H1 (cell line): ENCODE data around the gene EDEM2. TPM values are rescaled to one million over a fixed set of nuclear protein-coding genes. Genes with fewer than 3 reads are reported as not detected.

Source experiments
- CTCF ChIA-PET: fragments of 300-600 bp; sonication (Branson Sonifier 250); formaldehyde crosslinking; loops from one replicate; lab custom pipeline; 2021; ENCODE audit not compliant: partially characterized antibody; lab: Charles Lee
- POLR2A ChIA-PET: fragments of 300-600 bp; sonication (Branson Sonifier 250); formaldehyde crosslinking; loops from one replicate; lab custom pipeline; 2021; ENCODE audit warnings: inconsistent platforms; ENCODE audit not compliant: partially characterized antibody; lab: Charles Lee
- DNase-seq, 2 experiments: peaks; one replicate each; pipeline versions ENCODE4 v3.0.0 to v3.0.0-alpha.2; 2010 to 2022; ENCODE audit warnings: low spot score in 2 of 2, low read depth in 1 of 2, mixed read lengths in 1 of 2
- FAIRE-seq: peaks from 2 replicates; lab custom pipeline; 2011; peaks lifted over from hg19 to GRCh38; lab: Jason Lieb, UNC
- H2AFZ ChIP-seq: 2 replicates; pipeline ENCODE4 v1.8.1; 2012; ENCODE audit warnings: low read length, inconsistent platforms
- H2AK5ac ChIP-seq: 2 replicates; pipeline ENCODE4 v1.6.1; 2013; ENCODE audit warnings: low read depth, low read length
- H2BK120ac ChIP-seq: replicated peaks from 2 replicates; pipeline ENCODE3; 2013; ENCODE audit warnings: low read depth, low read length, inconsistent platforms
- H2BK12ac ChIP-seq: 2 replicates; pipeline ENCODE4 v1.6.1; 2013; ENCODE audit warnings: low read depth, low read length
- H2BK15ac ChIP-seq: 2 replicates; pipeline ENCODE4 v1.6.1; 2013; ENCODE audit warnings: low read length
- H2BK20ac ChIP-seq: 2 replicates; pipeline ENCODE4 v1.6.1; 2013; ENCODE audit warnings: low read length
- H2BK5ac ChIP-seq: 2 replicates; pipeline ENCODE4 v1.6.1; 2013; ENCODE audit warnings: low read depth, low read length
- H3K14ac ChIP-seq: 2 replicates; pipeline ENCODE4 v1.6.1; 2013; ENCODE audit warnings: inconsistent platforms; ENCODE audit not compliant: insufficient read length
- H3K18ac ChIP-seq: 2 replicates; pipeline ENCODE4 v1.6.1; 2013; ENCODE audit warnings: low read length; ENCODE audit errors: extremely low read depth
- H3K23ac ChIP-seq: 2 replicates; pipeline ENCODE4 v1.6.1; 2013; ENCODE audit warnings: inconsistent platforms; ENCODE audit not compliant: insufficient read length
- H3K23me2 ChIP-seq: 2 replicates; pipeline ENCODE4 v1.6.1; 2013; ENCODE audit warnings: low read depth, low read length
- H3K27ac ChIP-seq: 2 replicates; pipeline ENCODE4 v1.6.1; 2011; ENCODE audit warnings: low read depth, low read length, inconsistent platforms
- H3K27me3 ChIP-seq, 4 experiments: replicated peaks in 1 of 4; 1 replicate in 1 of 4; 2 replicates in 3 of 4; pipeline versions ENCODE4 v1.6.1 to v1.8.1; 2011 to 2013; ENCODE audit warnings: low read length in 3 of 4, mild to moderate bottlenecking in 3 of 4, inconsistent platforms in 2 of 4, mixed read lengths in 2 of 4, moderate library complexity in 1 of 4; ENCODE audit not compliant: control insufficient read depth in 3 of 4, insufficient read depth in 3 of 4; ENCODE audit errors: extremely low read depth in 1 of 4
- H3K36me3 ChIP-seq, 4 experiments: 2 replicates each; pipeline versions ENCODE4 v1.6.1 to v1.8.1; 2011 to 2013; ENCODE audit warnings: mild to moderate bottlenecking in 4 of 4, low read length in 3 of 4, moderate library complexity in 2 of 4, control low read depth in 1 of 4, inconsistent platforms in 1 of 4; ENCODE audit not compliant: insufficient read depth in 4 of 4, control insufficient read depth in 2 of 4
- H3K4ac ChIP-seq: replicated peaks from 2 replicates; pipeline ENCODE3; 2013; ENCODE audit warnings: low read length, low read depth, mixed read lengths, inconsistent platforms; ENCODE audit not compliant: insufficient read length
- H3K4me1 ChIP-seq, 4 experiments: replicated peaks in 1 of 4; 1 replicate in 1 of 4; 2 replicates in 3 of 4; pipeline versions ENCODE4 v1.6.1 to v1.8.1; 2011 to 2013; ENCODE audit warnings: low read length in 3 of 4, inconsistent platforms in 2 of 4, mixed read lengths in 1 of 4; ENCODE audit not compliant: insufficient read depth in 4 of 4, control insufficient read depth in 3 of 4
- H3K4me2 ChIP-seq, 2 experiments: 2 replicates each; pipeline versions ENCODE4 v1.6.1 to v1.8.1; 2011 to 2013; ENCODE audit warnings: low read depth in 2 of 2, low read length in 2 of 2, control low read depth in 1 of 2, inconsistent platforms in 1 of 2, mild to moderate bottlenecking in 1 of 2; ENCODE audit not compliant: insufficient read depth in 1 of 2
- H3K4me3 ChIP-seq, 4 experiments: fragments of 200-600, 300-600 bp in 1 of 4; sonication (generic), shearing (Covaris generic), sonication (Bioruptor Twin) in 1 of 4; 2 replicates each; pipeline versions ENCODE4 v1.5.1 to v1.8.1; 2011 to 2016; ENCODE audit warnings: low read length in 4 of 4, low read depth in 3 of 4, control low read depth in 2 of 4, inconsistent platforms in 2 of 4, mild to moderate bottlenecking in 2 of 4, mixed read lengths in 1 of 4, moderate library complexity in 1 of 4; ENCODE audit not compliant: insufficient read depth in 2 of 4; ENCODE audit errors: extremely low read depth in 1 of 4
- H3K56ac ChIP-seq: replicated peaks from 2 replicates; pipeline ENCODE3; 2013; ENCODE audit warnings: low read depth, mild to moderate bottlenecking, mixed read lengths, low read length, inconsistent platforms; ENCODE audit not compliant: insufficient read length
- H3K79me1 ChIP-seq: 2 replicates; pipeline ENCODE4 v1.6.1; 2013; ENCODE audit warnings: low read depth, low read length, control low read depth
- H3K79me2 ChIP-seq, 2 experiments: 2 replicates each; pipeline versions ENCODE4 v1.6.1 to v1.8.1; 2012 to 2013; ENCODE audit warnings: low read length in 2 of 2, mild to moderate bottlenecking in 2 of 2, inconsistent platforms in 1 of 2; ENCODE audit not compliant: insufficient read depth in 2 of 2, control insufficient read depth in 1 of 2
- H3K9ac ChIP-seq, 4 experiments: replicated peaks in 1 of 4; 1 replicate in 1 of 4; 2 replicates in 3 of 4; pipeline versions ENCODE4 v1.6.1 to v1.8.1; 2011 to 2013; ENCODE audit warnings: low read depth in 3 of 4, low read length in 3 of 4, control low read depth in 2 of 4, mild to moderate bottlenecking in 2 of 4, moderate library complexity in 2 of 4, inconsistent platforms in 1 of 4; ENCODE audit errors: extremely low read depth in 1 of 4
- H3K9me3 ChIP-seq, 2 experiments: 2 replicates each; pipeline versions ENCODE4 v1.6.1 to v1.8.1; 2012 to 2013; ENCODE audit warnings: mild to moderate bottlenecking in 2 of 2, moderate library complexity in 2 of 2, control low read depth in 1 of 2, inconsistent platforms in 1 of 2, low read depth in 1 of 2, low read length in 1 of 2, mixed read lengths in 1 of 2; ENCODE audit not compliant: insufficient read depth in 2 of 2
- H4K20me1 ChIP-seq, 2 experiments: replicated peaks in 1 of 2; 2 replicates each; pipeline versions ENCODE3 to v1.8.1; 2011 to 2013; ENCODE audit warnings: inconsistent platforms in 2 of 2, low read length in 2 of 2, mild to moderate bottlenecking in 1 of 2; ENCODE audit not compliant: insufficient read depth in 2 of 2, control insufficient read depth in 1 of 2
- H4K5ac ChIP-seq: 2 replicates; pipeline ENCODE4 v1.6.1; 2013; ENCODE audit warnings: low read length, low read depth, mixed read lengths, inconsistent platforms; ENCODE audit not compliant: insufficient read length
- H4K8ac ChIP-seq: 2 replicates; pipeline ENCODE4 v1.8.0; 2013; ENCODE audit warnings: mild to moderate bottlenecking, moderate library complexity, low read length, inconsistent platforms; ENCODE audit not compliant: insufficient read depth; ENCODE audit errors: extremely low read depth
- H4K91ac ChIP-seq: replicated peaks from 2 replicates; pipeline ENCODE3; 2013; ENCODE audit warnings: low read length, mixed read lengths, inconsistent platforms; ENCODE audit not compliant: insufficient read length
- ASH2L ChIP-seq: fragments of 200-600, 300-600 bp; sonication (generic); IDR thresholded peaks from one replicate; pipeline ENCODE4 v1.7.1; 2017; ENCODE audit warnings: low read length
- JUN ChIP-seq: IDR thresholded peaks from 2 replicates; pipeline ENCODE4 v1.6.1; 2011; ENCODE audit warnings: low read depth, mild to moderate bottlenecking, improper control_type of control experiment, low read length
- POLR2AphosphoS5 ChIP-seq: IDR thresholded peaks from 2 replicates; pipeline ENCODE4 v1.6.1; 2011; ENCODE audit warnings: low read depth, low read length
- POU5F1 ChIP-seq: IDR thresholded peaks from 2 replicates; pipeline ENCODE4 v1.6.1; 2011; ENCODE audit warnings: low read depth, mild to moderate bottlenecking, low read length, moderate library complexity
- RBBP5 ChIP-seq: IDR thresholded peaks from 2 replicates; pipeline ENCODE4 v1.7.1; 2012; ENCODE audit warnings: low read depth, mild to moderate bottlenecking, inconsistent platforms, low read length, moderate library complexity, borderline replicate concordance
- SP2 ChIP-seq: IDR thresholded peaks from 2 replicates; pipeline ENCODE4 v1.6.1; 2012; ENCODE audit warnings: mild to moderate bottlenecking, low read length, inconsistent platforms
- WGBS, 2 experiments: shearing (Covaris generic) in 1 of 2; methylation state at CpG; one replicate each; pipeline versions ENCODE4 v1.1.6 to v1.1.7; 2013 to 2015; ENCODE audit warnings: low lambda C conversion rate in 2 of 2, mixed read lengths in 2 of 2, inconsistent platforms in 1 of 2, low coverage in 1 of 2, missing lambda C conversion rate in 1 of 2; ENCODE audit not compliant: insufficient replicate concordance in 2 of 2, insufficient coverage in 1 of 2, insufficient read length in 1 of 2; ENCODE audit errors: extremely low coverage in 1 of 2, missing lambda C conversion rate in 1 of 2; 5-methylcytosine and 5-hydroxymethylcytosine counted together
- long read RNA-seq, 2 experiments: library from RNA in 1 of 2; library from capped mRNA in 1 of 2; stranded (forward); transcript quantifications; one replicate each; pipeline ENCODE4 v2.0.0, GENCODE V29; 2021; ENCODE audit warnings: inconsistent platforms in 1 of 2
- polyA minus RNA-seq, 3 experiments: library from RNA; depleted of rRNA, polyadenylated mRNA; stranded (reverse); fragments of >200 nt; gene quantifications; 1 replicate in 2 of 3; 2 replicates in 1 of 3; pipeline ENCODE4 v1.2.3, GENCODE V29; 2011
- polyA plus RNA-seq, 7 experiments: library from polyadenylated mRNA; depleted of rRNA in 3 of 7; stranded (reverse) in 5 of 7; unstranded in 2 of 7; fragments of >200 nt in 5 of 7; fragments of 200-250 nt in 2 of 7; gene quantifications; 1 replicate in 5 of 7; 2 replicates in 1 of 7; 4 replicates in 1 of 7; pipeline versions ENCODE4 v1.2.1 to v1.2.3, GENCODE V29; 2011 to 2013; ENCODE audit warnings: missing spikeins in 2 of 7, mixed read lengths in 2 of 7
- total RNA-seq: library from RNA; stranded (reverse); fragmentation: NEBNext Ultra II Directional; extraction: Animal tissue kit (Norgen Biotek cat#: 25700); gene quantifications from 2 replicates; pipeline ENCODE4 v1.2.1, GENCODE V29; 2021

EDEM2 gene, protein sequence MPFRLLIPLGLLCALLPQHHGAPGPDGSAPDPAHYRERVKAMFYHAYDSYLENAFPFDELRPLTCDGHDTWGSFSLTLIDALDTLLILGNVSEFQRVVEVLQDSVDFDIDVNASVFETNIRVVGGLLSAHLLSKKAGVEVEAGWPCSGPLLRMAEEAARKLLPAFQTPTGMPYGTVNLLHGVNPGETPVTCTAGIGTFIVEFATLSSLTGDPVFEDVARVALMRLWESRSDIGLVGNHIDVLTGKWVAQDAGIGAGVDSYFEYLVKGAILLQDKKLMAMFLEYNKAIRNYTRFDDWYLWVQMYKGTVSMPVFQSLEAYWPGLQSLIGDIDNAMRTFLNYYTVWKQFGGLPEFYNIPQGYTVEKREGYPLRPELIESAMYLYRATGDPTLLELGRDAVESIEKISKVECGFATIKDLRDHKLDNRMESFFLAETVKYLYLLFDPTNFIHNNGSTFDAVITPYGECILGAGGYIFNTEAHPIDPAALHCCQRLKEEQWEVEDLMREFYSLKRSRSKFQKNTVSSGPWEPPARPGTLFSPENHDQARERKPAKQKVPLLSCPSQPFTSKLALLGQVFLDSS
- total RNA-seq (19.6 and 21.5 TPM in 2 replicates), polyA plus RNA-seq (2011; rRNA removed) (15.2 and 18.6 TPM in 2 replicates), polyA minus RNA-seq (2011; rRNA and poly(A)+ RNA removed) (17.5 and 17.8 TPM in 2 replicates)
- 19.0 TPM for polyA plus RNA-seq (2011; cell fraction: cytosol; rRNA removed)
- 29.2 TPM for polyA plus RNA-seq (2011; cell fraction: nucleus; rRNA removed)
- 21.3 to 26.0 TPM (median 25.2 TPM) in 4 replicates for polyA plus RNA-seq (2012, experiment 1 of 2)
- polyA plus RNA-seq (2012, experiment 2 of 2) = 29.2 TPM
- polyA plus RNA-seq (2013, experiment 1 of 2) = 20.4 TPM
- 24.0 TPM for polyA plus RNA-seq (2013, experiment 2 of 2)
- 10.8 TPM for polyA minus RNA-seq (2011; cell fraction: cytosol; rRNA and poly(A)+ RNA removed)
- 7.8 TPM for polyA minus RNA-seq (2011; cell fraction: nucleus; rRNA and poly(A)+ RNA removed)
- long read RNA-seq, experiment 1, partial matches to known transcripts = 10 of 17 reads
- long read RNA-seq, experiment 1, other reads (novel, unspliced or antisense) = 7 of 17 reads
- long read RNA-seq, experiment 2, transcript EDEM2-202 (11 exons, 1,919 nt) = major isoform, 11 of 18 reads
- long read RNA-seq, experiment 2, partial matches to known transcripts = 3 of 18 reads
- long read RNA-seq, experiment 2, other reads (novel, unspliced or antisense) = 4 of 18 reads

DNA sequence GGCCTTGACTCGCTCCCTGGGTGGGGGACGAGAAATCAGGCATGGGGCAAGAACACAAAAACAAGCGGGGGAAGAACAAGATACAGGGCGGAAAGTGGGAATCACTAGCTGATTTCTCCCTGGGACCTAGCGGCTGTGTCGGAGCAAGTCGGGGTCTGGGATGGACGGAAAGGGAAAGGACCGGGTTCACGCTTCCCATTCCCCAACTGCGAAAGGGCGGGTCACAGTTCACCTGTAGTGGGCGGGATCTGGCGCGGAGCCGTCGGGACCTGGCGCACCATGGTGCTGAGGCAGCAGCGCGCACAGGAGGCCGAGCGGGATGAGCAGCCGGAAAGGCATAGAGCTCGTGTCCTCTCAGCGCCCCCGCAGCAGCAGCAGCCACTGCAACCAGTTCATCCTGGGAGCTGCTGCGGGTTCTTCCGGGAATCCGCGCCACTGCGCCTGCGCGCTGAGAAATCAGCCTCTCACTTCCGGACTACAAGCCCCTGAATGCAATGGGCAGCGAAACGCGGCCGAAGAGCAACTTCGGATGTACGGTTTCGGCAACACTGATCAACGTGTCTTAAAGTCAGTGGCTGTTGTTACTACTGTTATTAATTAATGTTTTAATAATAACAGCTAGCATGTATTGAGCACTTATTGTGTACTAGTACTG is at the start of gene EDEM2:
Gene EDEM2, minus strand, starts transcription at position 417 of the 655 bp plus-strand sequence. Its CDS starts 78 bp downstream, at position 339.
- Histone ChIP-seq H3K23ac (no peak within 1 kb of the TSS), H3K56ac (peak within 1 kb of the TSS; percentile 93), H3K4me3 (peak within 1 kb of the TSS; percentile 86 to 94 (median 90)), H4K20me1 (no peaks in the 10 kb centered on the region), H2BK20ac (no peak within 1 kb of the TSS), H2AFZ (peak within 1 kb of the TSS; percentile 77), H3K14ac (no peak within 1 kb of the TSS), H3K79me1 (no peaks in the 10 kb centered on the region), H2BK12ac (peak within 1 kb of the TSS; percentile 81; the same call in 1 of the 2 replicates), H3K9me3 (no peaks in the 10 kb centered on the region), H3K27me3 (no peaks in the 10 kb centered on the region), H3K4me2 (peak within 1 kb of the TSS; percentile 89 to 96), H3K9ac (peak within 1 kb of the TSS in 3 of 4 experiments; percentile 58 to 87 (median 69); a peak in 6 of 7 replicates), H4K8ac (peak within 1 kb of the TSS; percentile 42; the same call in 1 of the 2 replicates), H2AK5ac (no peak within 1 kb of the TSS), H3K36me3 (peaks cover 1 to 13% (median 3%) of the 10 kb centered on the region in 4 experiments; a peak in 3 of 8 replicates), H3K23me2 (peaks cover 8% of the 10 kb centered on the region), H3K4ac (peak within 1 kb of the TSS; percentile 46), H4K91ac (peak within 1 kb of the TSS; percentile 70), H2BK120ac (no peak within 1 kb of the TSS), H3K18ac (peak within 1 kb of the TSS; percentile 95), H3K4me1 (0 out of 7 replicates have a peak, but pooled peaks cover 0 to 3% (median 0%) of the 10 kb centered on the region in 4 experiments), H3K79me2 (no peaks in the 10 kb centered on the region), H2BK15ac (0 out of 2 replicates have a peak within 1 kb of the TSS, but pooled peaks have one; percentile 31), H2BK5ac (peak within 1 kb of the TSS; percentile 95), H4K5ac (peak within 1 kb of the TSS; percentile 75), H3K27ac (peak within 1 kb of the TSS; percentile 68; the same call in 1 of the 2 replicates)
- ChIA-PET POLR2A (interaction anchor here (0.6 to 3.4 kb wide), 14 partner anchors 9 to 143 kb away, joined by 3 to 27 read pairs (median 4); partner anchors contain the start of genes EIF6 and MMP24OS), CTCF (interaction anchor here (0.8 to 7.6 kb wide), 18 partner anchors 8 to 158 kb away, joined by 3 to 135 read pairs (median 4); no protein-coding TSS in a partner anchor)
- FAIRE-seq = peak; percentile 24
- 1% methylated on average over 42 of the region's 42 CpGs; no CpG with 5 or more reads in 1 of the 2 experiments for WGBS, 2 experiments
- peak; percentile 96 to 97 for DNase-seq
- TF ChIP-seq JUN (no peak), SP2 (no peak), POU5F1 (no peak), RBBP5 (no peak), POLR2AphosphoS5 (peak; percentile 54; the same call in 1 of the 2 replicates), ASH2L (peak; percentile 72)
